Measurements from ENCODE around the gene ZNF483. TPM values are rescaled to one million over a fixed set of nuclear protein-coding genes. Genes with fewer than 3 reads are reported as not detected.
"Not testable (repeated sequence)": the region's sequence is repeated elsewhere in the genome, so short reads cannot be mapped to it uniquely, and the experiment has no call there.

The ZNF483 gene
- total RNA-seq, 3 donors from 2014 or later (not counting 1 experiment from before 2014, with no cell fraction given), result 5.7 to 7.4 (median 5.8) TPM

- no peak for ATAC-seq
- Mint-ChIP-seq H3K36me3 (peaks cover 8% of the 10 kb centered on the region), H3K4me3 (no peak overlapping the region), H3K27me3 (ENCODE audit: low read depth in 2 of 2) (peaks cover 0 to 3% of the 10 kb centered on the region in 2 donors), H3K9me3 (peaks cover 9 to 21% of the 10 kb centered on the region in 2 donors), H3K4me1 (no peaks in the 10 kb centered on the region), H3K27ac (no peak overlapping the region)
- intact Hi-C loops (cut with micrococcal nuclease), result no loop called here
- WGBS (ENCODE audit: insufficient coverage), result 59% methylated on average over 1 of the region's 1 CpG
- Histone ChIP-seq H3K27me3 (ENCODE audit: control insufficient read depth, insufficient read depth, low read length) (no peaks in the 10 kb centered on the region), H3K9me3 (ENCODE audit: control insufficient read depth, insufficient read depth, low read length) (peaks cover 27% of the 10 kb centered on the region), H3K27ac (ENCODE audit: low read length) (no peak overlapping the region), H3K4me3 (ENCODE audit: low read length) (no peak overlapping the region), H3K4me1 (ENCODE audit: control insufficient read depth, insufficient read depth, low read length) (no peaks in the 10 kb centered on the region), H3K36me3 (ENCODE audit: control insufficient read depth, insufficient read depth, low read length) (no peaks in the 10 kb centered on the region)
- no peak for DNase-seq
- no peak for TF ChIP-seq CTCF (IDR thresholded peaks at IDR 0.05)
These were observed 41.3 kb downstream of the ZNF483 start for GRCh38 chr9:111566234-111566633.

GRCh38 chr9:111568127-111568526 is 43.1 kb downstream of the ZNF483 start:
- ATAC-seq; intact Hi-C loops (cut with micrococcal nuclease); H3K4me3 Mint-ChIP-seq; H3K27me3 Mint-ChIP-seq (ENCODE audit: low read depth in 2 of 2); H3K36me3 Mint-ChIP-seq; DNase-seq; H3K27ac ChIP-seq (ENCODE audit: low read length); H3K36me3 ChIP-seq (ENCODE audit: control insufficient read depth, insufficient read depth, low read length); H3K4me1 Mint-ChIP-seq; H3K27ac Mint-ChIP-seq; H3K27me3 ChIP-seq (ENCODE audit: control insufficient read depth, insufficient read depth, low read length); H3K4me3 ChIP-seq (ENCODE audit: low read length); H3K4me1 ChIP-seq (ENCODE audit: control insufficient read depth, insufficient read depth, low read length): not testable (repeated sequence)
- H3K9me3 ChIP-seq (ENCODE audit: control insufficient read depth, insufficient read depth, low read length), result peaks cover 27% of the 10 kb centered on the region
- peaks cover 9 to 21% of the 10 kb centered on the region in 2 donors for H3K9me3 Mint-ChIP-seq
- WGBS (ENCODE audit: insufficient coverage), result 85% methylated on average over 4 of the region's 4 CpGs

GRCh38 chr9:111572950-111573604 is 48.1 kb downstream of the ZNF483 start:
- intact Hi-C loops (cut with micrococcal nuclease), result no loop called here
- Mint-ChIP-seq H3K27me3 (ENCODE audit: low read depth in 2 of 2) (peaks cover 0 to 5% of the 10 kb centered on the region in 2 donors), H3K4me3 (no peak overlapping the region), H3K36me3 (peaks cover 8% of the 10 kb centered on the region), H3K4me1 (no peaks in the 10 kb centered on the region), H3K27ac (no peak overlapping the region), H3K9me3 (peaks cover 5 to 18% of the 10 kb centered on the region in 2 donors)
- no peak overlapping the region for H3K27ac ChIP-seq (ENCODE audit: low read length)
- H3K4me1 ChIP-seq (ENCODE audit: control insufficient read depth, insufficient read depth, low read length), result no peaks in the 10 kb centered on the region
- DNase-seq (no peak), ATAC-seq (no peak)
- peaks cover 20% of the 10 kb centered on the region for H3K9me3 ChIP-seq (ENCODE audit: control insufficient read depth, insufficient read depth, low read length)
- H3K4me3 ChIP-seq (ENCODE audit: low read length), result no peak overlapping the region
- WGBS (ENCODE audit: insufficient coverage), result 90% methylated on average over 4 of the region's 4 CpGs
- no peaks in the 10 kb centered on the region for H3K36me3 ChIP-seq (ENCODE audit: control insufficient read depth, insufficient read depth, low read length)
- H3K27me3 ChIP-seq (ENCODE audit: control insufficient read depth, insufficient read depth, low read length), result no peaks in the 10 kb centered on the region
- no peak for TF ChIP-seq CTCF (IDR thresholded peaks at IDR 0.05)

- no peak for TF ChIP-seq CTCF (IDR thresholded peaks at IDR 0.05)
- no peaks in the 10 kb centered on the region for H3K36me3 ChIP-seq (ENCODE audit: control insufficient read depth, insufficient read depth, low read length)
- WGBS (ENCODE audit: insufficient coverage), result 86% methylated on average over 3 of the region's 3 CpGs
- Mint-ChIP-seq H3K4me3 (no peak overlapping the region), H3K27me3 (ENCODE audit: low read depth in 2 of 2) (peaks cover 5 to 8% of the 10 kb centered on the region in 2 donors), H3K4me1 (no peaks in the 10 kb centered on the region), H3K9me3 (no peaks in the 10 kb centered on the region), H3K36me3 (no peaks in the 10 kb centered on the region), H3K27ac (no peak overlapping the region)
- no peaks in the 10 kb centered on the region for H3K9me3 ChIP-seq (ENCODE audit: control insufficient read depth, insufficient read depth, low read length)
- H3K4me3 ChIP-seq (ENCODE audit: low read length), result no peak overlapping the region
- ATAC-seq, result no peak
- no peaks in the 10 kb centered on the region for H3K27me3 ChIP-seq (ENCODE audit: control insufficient read depth, insufficient read depth, low read length)
- H3K4me1 ChIP-seq (ENCODE audit: control insufficient read depth, insufficient read depth, low read length), result no peaks in the 10 kb centered on the region
- DNase-seq, result no peak
- intact Hi-C loops (cut with micrococcal nuclease), result no loop called here
- H3K27ac ChIP-seq (ENCODE audit: low read length), result no peak overlapping the region
These were observed 57.9 kb downstream of the ZNF483 start for GRCh38 chr9:111582888-111583287.
